ENCODE data around the gene SYT15. TPM values are rescaled to one million over a fixed set of nuclear protein-coding genes. Genes with fewer than 3 reads are reported as not detected.

The SYT15 gene
- polyA plus RNA-seq, 3 donors = 4.3 to 12.1 (median 10.4) TPM

Other genes starting within 250 kb of the SYT15 start
- under 1 TPM in 1 of 3 donors, not detected in 2; 0.30 TPM for gene ANXA8L1, start 203.4 kb upstream of the SYT15 start, polyA plus RNA-seq (ENCODE audit: insufficient read length in 3 of 3)
- under 1 TPM in 1 of 3 donors, not detected in 2; 0.09 TPM for gene NPY4R, start 113.2 kb upstream of the SYT15 start, polyA plus RNA-seq (ENCODE audit: insufficient read length in 3 of 3)
- 1 to 10 TPM; 3.7 to 9.0 (median 7.8) TPM for gene GPRIN2, start 22.5 kb upstream of the SYT15 start, polyA plus RNA-seq (ENCODE audit: insufficient read length in 3 of 3)